Hematopoietic multipotent progenitor cell treated with erythropoietin and hydrocortisone succinate and interleukin-3 and kit ligand, for 17 days (in vitro differentiated cells): Measurements from ENCODE around the gene EPDR1.
"Not testable (repeated sequence)": the region's sequence is repeated elsewhere in the genome, so short reads cannot be mapped to it uniquely, and the experiment has no call there.

Experiments
- DNase-seq: peaks from one replicate; pipeline ENCODE4 v3.0.0-alpha.2; 2015; ENCODE audit warnings: low spot score

EPDR1 gene

DNA sequence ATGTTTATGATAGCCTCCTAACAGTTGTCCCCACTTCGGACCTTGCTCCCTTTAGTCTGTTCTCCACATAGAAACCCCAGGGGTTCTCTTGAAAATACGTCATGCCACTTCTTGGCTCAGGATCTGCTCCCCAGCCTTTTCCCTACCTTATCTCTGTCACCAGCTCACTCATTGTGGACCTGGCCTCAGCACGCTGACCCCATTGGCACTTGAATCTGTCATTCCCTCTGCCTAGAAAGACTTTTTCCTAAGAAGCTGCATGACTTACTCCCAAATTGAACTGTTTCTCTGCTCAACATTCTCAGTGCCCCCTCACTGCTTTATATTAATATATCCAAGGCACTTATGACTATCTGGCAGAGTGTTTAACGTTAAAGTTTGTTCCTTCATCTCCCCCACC lies 8.4 kb downstream of the EPDR1 start:
- no peak for DNase-seq

DNA sequence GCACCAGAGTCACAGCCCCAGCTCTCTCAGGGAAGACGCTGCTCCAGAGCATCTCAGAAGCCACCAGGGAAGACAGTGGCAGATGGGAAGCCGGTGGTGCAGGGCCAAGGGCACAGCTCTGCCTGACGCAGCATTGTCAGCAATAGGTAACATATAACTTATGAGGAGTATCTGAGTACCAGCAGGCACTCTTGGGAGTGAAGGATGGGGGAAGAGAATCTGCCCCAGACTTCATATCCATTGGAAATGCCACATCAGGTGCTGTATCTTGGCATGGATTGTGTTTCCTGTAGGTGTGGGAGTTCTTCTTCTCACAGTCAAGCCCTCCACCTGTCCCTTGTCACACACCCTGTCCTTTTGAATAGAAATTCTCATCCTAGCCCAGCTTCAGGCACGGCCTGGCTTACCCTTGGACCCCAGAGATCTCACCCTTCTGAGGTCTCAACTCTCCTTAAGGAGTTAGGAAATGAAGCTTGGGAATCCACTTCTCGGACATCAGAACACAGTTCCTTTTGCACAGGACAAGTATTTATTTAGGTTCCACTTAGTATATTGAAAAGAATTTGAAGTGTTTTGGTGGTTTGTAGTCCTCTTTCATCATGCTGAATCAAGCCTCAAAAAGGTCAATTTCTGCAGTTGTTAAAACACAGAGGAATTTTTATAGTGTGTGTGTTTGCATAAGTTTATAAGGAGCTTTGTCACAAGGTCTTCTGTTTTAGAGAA lies 9.9 kb downstream of the EPDR1 start:
- DNase-seq, result no peak

DNA sequence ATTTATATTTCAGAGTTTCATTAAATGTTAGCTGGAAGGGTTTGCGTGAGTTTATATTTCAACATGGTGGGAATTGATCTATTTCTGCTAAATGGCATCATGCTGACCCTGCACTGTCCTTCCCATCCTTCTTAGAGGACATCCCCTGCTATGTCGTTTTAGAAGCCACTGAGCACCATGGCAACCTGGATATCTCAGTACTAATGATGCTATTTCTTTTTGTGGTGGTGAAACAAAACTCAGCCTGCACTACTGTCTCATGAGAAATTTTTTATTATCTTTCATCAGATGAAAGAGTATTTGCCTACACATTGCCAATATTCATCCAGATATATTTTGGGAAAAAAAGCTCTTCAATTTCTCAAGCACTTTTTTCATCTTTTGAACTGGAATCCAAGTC lies 12.1 kb downstream of the EPDR1 start:
- DNase-seq, result no peak

DNA sequence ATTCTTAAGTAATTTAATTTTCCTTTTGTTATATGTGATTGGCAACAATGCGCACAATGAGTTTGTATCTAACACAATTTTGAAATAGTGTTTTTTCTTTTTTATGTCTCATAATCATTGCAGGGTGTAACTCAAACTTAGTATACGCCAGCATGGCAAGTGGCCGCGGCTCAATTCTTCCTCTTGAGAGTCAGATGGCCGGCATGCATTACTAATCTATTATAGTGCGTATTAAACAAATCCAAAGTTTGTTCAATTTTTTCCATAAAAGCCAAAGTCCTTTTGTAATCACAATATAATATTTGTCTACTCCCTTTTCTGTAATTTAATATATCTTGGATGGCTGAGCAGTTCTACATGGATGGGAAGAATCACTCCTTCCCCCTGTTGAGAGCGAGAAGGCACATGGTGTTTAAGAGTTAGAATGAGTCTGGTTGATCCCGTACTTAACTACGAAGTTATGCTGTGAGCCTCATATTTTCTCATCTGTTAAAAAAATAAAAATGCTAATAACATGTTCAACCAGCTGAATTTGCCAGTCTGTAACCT lies 12.7 kb downstream of the EPDR1 start:
- no peak for DNase-seq

DNA sequence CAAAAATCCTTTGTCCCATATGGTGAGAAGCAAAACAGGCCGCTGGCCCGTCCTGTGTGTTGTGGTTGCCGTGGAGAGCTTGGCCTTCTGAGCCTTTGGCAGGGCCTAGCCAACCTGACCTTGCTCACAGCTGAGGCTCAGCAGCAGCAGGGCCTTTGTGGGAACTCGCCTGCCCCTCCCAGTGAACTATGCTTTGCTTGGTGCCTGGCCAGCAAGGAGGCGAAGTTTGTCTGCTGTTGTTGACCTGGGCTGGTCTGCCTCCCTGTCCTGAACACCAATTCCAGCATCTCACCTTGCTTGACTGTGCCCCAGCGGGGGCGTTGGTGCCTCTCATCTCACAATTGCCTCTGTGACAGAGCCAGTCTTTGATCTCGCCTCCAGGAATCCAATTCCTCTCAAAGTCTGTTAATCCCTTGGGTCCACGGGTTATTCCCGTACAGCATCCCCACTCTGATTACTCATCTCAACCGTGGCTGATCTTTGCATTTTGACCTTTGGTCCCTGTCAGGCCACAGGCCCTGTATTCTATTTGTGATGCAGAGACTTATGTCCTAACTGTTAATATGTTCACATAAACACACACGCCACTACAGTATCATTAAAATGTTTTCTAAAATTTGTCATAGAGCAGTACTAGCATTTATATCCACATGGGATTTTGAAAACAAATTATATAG lies 22.6 kb downstream of the EPDR1 start:
- DNase-seq, result no peak

DNA sequence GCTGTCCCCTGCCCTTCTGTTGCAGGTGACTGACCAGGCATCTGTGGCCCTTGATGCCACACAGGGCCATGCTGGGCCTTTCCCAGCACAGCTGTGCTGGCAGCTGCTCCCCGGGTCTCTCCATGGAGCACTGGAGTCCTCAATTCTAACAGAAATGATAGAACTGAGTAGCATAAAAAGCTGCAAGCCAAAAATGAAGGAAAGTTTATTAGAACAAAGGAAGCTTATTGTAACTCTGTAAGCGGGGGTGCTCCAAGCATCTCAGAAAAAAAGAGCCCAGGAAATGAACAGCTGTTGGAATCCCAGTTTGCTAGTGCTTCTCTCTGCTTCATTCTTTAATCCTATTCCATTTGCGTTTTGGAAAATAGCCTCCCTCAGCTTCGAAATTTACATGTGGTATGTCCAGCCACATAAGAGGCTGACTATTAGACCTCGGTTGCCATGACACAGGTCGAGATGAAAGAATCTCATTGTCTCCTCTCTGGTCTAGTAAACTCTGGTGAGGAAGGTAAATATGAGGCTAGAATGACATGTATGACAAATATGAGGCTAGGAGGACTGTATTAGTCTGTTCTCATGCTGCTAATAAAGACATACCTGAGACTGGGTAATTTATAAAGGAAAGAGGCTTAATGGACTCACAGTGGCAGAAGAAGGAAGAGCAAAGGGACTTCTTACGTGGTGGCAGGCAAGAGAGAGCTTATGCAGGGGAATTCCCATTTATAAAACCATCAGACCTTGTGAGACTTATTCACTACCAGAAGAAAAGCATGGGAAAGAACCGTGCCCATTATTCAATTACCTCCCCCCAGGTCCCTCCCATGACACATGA lies 23.7 kb downstream of the EPDR1 start:
- no peak for DNase-seq

DNA sequence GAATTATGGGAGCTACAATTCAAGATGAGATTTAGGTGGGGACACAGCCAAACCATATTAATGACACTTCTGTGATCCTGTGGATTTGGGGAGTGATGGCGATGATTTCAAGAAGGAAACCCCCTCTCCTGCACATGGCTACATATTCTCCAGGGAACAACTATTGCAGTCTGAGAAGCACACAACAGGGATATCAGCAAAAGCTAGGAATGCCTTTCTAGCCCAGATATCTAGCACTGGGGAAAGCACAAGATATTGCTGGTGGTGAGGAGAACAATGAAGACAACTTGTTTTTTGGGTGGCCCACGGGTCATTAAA lies 24.3 kb downstream of the EPDR1 start:
- no peak for DNase-seq

DNA sequence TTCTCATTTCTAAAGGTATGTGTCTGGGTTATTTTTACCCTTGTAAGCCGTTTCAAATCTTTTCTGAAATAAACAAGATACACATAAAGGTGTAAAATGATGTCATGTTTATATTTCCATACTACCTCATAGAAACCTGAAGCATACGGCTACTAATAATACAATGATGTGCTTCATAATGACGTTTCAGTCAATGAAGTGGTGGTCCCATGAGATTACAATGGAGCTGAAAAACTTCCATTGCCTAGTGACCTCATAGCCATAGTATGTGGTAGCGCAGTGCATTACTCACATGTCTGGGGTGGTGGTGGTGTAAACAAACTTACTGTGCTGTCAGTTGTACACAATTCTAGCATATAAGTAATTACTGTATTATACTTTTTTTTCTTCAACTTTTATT lies 24.9 kb downstream of the EPDR1 start:
- no peak for DNase-seq

DNA sequence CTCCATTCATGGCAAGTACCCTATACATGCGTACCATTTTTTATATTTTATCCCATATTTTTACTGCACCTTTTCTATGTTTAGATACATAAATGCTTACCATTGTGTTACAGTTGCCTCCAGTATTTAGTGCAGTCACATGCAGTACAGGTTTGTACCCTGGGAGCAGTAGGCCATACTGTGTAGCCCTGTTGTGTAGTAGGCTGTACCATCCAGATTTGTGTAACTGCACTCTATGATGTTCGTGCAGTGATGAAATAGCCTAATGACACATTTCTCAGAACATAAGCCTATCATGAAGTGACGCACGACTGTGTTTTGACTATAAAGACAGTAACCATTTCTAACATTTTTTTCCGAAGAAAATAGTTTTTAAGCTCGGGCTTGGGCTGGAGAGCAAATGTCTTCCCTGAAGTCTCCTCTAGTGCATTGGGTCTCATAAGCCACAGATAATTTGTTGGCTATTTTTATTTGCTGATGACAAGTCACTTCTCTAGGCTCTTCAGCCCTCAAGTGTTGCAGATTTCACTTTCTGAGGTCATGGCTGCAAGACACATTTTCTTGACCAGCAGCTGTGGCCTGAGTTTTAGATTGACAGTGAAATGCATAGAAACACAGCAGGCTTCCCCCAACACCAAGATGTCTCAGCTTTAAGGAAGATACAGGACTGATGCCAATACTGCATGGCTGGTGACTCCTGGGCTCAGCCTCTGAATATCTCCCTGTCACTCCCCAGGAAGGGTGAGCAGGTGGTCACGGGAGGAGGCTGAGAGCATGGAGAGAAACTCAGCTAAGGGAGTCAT lies 26.9 kb downstream of the EPDR1 start:
- no peak for DNase-seq

DNA sequence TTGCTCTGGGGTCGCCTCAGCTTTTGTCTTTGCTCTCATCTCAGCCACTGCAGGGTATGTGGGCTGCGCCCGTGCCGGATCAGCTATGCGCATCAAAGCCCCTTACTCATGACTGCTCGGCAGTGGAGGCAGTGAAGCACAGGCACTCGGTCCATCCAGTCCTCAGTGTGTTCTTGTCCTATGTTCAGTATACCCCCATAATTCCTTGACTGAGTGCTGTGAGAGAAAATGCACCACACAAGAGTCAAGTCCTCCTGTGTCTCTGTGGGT lies 27.4 kb downstream of the EPDR1 start:
- DNase-seq, result no peak

DNA sequence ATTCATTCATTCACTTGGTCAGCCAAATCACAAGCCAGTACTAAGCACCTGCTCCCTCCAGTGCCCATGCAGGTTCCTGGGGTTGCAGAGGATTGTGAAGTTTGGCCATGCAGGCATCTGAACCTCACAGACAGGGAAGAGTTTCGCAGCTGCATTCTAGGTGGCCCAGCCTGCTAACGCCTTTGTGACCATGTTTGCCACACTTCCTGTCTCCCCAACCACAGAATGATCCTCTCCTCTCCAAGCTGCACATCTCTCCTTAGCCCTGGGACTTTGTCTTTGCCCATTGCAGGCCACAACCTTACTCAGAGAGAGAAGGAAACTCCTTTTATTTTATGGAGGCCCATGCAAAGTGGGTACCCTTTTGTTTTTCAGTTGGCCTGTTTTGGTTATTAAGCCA lies 31.8 kb downstream of the EPDR1 start:
- DNase-seq, result no peak

DNA sequence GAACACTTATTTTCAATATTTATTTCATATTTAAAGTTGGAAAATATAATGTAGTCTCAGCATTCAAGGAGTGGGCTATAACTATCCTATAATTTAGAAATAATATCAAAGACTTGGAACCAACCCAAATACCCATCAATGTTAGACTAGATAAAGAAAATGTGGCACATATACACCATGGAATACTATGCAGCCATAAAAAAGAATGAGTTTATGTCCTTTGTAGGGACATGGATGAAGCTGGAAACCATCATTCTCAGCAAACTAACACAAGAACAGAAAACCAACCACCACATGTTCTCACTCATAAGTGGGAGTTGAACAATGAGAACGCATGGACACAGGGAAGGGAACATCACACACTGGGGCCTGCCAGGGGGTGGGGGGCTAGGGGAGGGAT lies 33.8 kb downstream of the EPDR1 start:
- DNase-seq, result not testable (repeated sequence)

DNA sequence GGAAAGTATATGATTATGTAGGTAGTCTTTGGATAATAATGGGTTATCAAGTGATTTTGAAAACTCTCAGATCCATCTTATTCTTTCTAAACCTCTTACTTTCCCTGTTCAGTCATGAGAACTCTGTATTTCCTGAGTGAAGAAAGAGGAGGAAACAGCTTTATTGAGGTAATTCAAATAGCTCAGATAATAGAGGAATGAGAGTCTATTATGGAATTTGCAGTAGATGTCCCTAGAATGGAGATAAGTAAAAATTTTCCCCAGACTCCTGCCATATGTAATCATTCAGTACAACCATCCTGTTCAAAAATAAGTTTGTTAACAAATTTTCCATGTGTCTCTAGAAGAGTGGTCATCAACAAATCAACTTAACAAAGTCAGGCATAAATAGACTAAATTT lies 36.4 kb downstream of the EPDR1 start:
- DNase-seq, result no peak

DNA sequence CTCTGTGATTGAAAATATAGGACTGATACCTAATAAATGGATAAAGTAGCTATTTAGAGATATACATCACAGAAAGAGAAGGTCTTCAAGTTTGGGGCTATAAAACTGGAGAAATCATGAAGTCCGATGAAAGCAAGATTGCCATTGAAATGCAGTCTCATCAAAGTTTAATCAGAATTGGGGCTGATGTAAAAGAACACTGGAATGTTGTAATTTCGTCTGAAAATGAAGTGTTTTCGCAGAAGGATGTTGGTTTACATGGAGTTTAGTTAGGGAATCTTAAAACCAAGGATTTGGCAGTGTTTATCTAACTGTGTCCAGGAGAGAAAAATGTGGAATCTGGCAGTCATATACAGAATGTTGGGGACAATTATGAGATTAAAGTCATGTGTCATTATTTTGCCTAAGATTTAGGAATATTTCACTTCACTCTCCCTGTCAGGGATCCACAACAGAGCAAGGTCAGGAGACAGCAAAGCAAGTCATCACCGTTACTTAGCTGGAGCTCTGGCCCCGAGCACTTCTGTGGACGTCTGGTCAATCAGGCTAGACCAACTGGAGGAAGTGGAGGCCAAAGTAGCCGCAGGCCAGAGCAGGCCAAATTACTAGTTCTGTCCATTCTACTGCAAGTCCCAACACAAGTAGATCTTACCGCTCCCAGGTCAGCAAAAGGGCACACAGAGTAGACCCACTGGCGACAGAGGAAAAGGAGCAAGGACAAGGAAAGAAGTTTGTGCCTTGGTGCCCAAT lies 37.0 kb downstream of the EPDR1 start:
- no peak for DNase-seq

DNA sequence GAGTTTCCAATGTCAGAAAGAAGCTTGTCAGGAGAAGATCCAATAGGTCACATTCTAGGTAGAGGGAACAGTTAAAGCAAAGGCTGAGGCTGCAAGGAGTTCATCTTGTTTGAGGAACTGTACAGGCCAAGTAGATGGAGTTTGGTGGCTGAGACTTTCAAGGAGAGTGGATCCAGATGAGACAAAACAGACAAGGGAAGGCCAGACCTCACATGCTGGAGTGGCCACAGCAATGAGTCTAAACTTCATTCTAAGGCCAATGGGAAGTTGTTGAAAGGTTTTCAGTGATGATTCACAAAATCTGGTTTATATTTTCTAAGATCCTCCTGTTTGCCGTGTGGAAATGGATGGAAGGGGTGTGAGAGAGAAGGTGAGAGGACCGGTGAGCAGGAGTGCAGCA lies 40.0 kb downstream of the EPDR1 start:
- no peak for DNase-seq

DNA sequence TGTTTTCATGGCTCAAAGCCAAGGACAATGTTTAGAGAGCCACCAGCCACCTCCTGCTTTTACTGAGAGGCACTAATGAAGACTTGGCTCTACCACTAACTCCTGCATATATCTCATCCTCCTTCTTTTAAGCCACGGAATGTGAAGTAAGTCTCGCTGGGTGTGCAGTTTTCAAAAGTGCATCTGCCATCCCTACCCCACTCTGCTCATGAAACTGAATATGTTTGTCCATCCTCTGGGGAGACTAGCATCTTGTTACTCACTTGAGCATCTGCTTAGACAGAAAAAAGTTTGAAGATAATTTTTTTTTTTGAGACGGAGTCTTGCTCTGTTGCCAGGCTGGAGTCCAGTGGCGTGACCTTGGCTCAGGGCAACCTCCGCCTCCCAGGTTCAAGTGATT lies 40.8 kb downstream of the EPDR1 start:
- no peak for DNase-seq

DNA sequence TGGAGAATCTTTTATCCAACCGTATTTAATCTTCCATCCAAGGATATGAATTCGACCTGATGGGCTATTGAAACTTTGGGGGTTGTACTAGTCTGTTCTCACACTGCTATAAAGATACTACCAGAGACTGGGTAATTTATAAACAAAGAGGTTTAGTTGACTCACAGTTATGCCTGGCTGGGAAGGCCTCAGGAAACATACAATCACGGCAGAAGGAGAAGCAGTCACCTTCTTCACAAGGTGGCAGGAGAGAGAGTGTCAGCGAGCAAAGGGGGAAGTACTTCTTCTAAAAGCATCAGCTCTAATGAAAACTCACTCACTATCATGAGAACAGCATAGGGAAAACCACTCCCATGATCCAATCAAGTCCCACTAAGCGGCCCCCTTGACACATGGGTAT lies 43.8 kb downstream of the EPDR1 start:
- no peak for DNase-seq

DNA sequence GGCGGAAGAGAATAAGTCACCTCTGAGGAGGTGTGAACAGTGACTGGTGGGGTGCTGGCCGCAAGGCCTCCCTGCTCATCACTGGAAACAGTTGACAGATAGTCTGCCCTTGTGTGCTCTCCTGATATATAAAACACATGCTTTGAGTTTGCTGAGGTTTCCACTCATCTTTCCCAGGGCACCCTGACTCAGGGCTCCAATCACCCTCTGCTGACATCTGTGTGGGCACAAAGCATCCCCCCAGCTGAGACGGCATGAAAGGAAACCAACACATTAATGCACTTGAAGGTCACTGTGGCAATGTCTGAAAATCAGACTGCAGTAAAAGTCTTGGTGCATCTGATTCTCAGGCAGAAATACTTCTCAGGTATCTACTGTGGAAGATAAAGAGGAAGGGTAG lies 49.8 kb downstream of the EPDR1 start:
- DNase-seq, result no peak

DNA sequence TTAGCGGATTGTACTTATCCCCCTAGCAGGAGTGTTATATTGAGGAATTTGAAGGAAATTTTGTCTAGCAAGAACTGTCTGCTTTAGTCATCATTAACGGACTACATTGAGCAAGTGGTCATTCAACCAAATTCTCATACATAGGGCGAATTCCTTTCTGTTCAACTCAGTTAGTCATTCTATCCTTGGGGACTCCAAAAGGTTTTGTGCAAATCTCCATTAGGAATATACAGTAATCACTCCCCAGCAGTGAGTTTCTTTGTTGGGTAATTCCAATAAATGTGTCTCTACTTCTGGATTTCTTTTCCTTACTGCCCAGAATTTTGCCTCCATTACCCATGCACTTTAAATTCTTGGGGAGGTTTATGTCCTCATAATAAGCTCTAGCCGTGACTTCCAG lies 51.1 kb downstream of the EPDR1 start:
- DNase-seq, result no peak

DNA sequence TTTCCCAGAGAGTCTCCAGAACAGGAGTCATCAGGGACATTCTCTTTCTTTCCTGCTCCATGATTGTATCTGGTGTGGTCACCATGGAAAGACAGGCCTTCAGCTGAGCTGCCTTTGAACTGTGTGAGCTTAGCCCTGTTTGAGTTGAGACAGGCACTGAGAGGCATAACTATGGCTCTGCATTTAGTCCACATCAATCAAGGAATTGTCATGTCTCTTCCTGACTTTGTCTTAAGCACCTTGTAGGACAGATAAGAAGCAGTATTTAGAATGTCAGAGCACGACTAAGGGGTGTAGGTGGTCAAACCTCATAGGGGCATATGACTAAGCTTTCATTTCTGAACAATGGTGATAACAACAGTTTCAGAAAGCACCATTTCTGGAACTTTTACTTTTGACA lies 53.5 kb downstream of the EPDR1 start:
- DNase-seq, result no peak

DNA sequence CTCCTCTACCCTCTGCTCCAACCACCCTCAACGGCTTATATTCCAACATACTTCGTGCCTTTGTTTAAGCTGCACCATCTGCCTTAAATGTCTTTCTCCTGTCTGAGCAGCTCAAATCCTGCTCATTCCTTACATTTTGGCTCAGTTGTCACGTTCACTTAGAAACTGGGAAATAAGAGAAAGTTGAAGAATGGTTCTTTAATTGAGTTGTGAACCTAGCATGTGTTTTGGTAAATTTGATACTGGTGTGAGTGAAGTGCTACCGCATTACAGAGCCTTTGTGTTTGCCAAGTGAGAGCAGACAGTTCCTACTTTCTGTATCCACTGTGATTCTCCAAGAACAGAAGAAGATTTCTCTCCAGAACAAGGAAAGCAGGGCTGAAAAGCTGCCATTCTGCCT lies 54.3 kb downstream of the EPDR1 start:
- DNase-seq, result no peak

DNA sequence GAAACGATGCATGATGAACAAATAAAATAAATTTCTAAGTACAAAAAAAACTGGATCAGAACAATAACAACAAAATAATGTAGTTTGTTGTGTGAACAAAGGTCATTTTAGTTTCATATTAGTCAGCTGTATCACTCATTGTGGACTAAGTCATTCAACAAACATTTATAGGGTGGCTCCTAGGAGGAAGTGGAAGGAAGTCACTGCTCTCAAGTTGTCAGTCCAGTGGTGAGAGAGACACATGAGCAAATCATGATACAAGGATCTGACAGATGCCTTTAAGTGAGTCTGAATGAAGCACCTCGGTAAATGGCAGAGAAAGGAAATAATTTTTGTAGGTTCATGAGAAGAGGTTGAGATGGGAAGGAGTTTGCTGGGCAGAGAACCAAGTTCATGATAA lies 56.8 kb downstream of the EPDR1 start:
- no peak for DNase-seq
